HG03575 (cell line): ENCODE data around the gene SMAD4.
"Not testable (repeated sequence)": the region's sequence is repeated elsewhere in the genome, so short reads cannot be mapped to it uniquely, and the experiment has no call there.

ENCODE experiments used
- ATAC-seq: cut with Tn5 transposase; IDR thresholded peaks from one replicate; pipeline ENCODE4 v1.9.1; 2021; ENCODE audit not compliant: unreplicated experiment, insufficient number of reproducible peaks, low FRiP score; ENCODE audit errors: extremely low read depth

Gene SMAD4

DNA sequence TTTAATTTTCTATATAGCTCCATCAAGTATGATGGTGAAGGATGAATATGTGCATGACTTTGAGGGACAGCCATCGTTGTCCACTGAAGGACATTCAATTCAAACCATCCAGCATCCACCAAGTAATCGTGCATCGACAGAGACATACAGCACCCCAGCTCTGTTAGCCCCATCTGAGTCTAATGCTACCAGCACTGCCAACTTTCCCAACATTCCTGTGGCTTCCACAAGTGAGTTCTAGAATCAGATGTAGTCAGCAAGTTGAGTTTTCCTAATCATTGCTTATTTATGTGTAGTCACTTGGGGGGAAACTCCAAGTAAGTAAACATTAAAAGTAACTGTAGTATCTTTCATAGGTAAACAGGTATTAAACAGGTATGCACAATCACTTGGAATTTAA is 24.8 kb downstream of the SMAD4 start:
- no peak for ATAC-seq

DNA sequence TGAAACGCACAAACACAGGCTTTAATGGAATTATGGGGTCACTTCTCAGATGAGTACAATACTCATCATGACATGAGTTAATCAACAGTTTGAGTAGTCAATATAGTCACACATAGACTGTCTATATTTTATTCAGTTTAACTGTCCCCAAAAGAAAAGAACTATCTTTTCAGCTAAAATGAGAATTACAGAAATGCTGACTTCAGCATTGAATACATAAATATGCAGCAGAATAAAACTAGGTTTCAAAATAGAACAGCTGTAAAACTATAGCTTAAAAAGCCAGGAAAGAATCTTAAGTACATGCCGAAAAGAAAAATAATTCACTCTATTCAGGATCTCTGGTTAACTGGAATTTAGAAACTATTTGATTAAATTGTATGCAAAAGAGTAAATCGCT is 30.0 kb downstream of the SMAD4 start:
- ATAC-seq, result no peak

DNA sequence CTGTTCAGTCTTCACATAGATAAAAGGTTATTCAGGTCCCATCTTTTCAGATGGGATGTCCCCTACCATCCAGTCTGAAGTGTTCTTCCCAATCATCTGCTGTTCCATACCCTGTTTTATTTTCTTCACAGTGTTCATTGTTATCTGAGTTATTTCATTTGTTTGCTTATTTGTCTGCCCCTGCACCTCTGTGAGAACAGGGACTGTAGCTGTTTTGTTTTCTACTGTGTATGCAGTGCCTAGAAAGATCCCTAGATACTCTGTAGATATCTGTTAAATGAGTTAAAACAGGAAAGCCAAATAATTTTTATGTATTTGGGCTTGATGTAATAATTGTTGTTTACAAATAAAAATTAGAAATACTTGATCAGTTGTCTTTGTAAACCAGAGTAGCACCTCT is 34.2 kb downstream of the SMAD4 start:
- no peak for ATAC-seq

GRCh38 chr18:51066273-51066672 is 36.3 kb downstream of the SMAD4 start:
- no peak for ATAC-seq

DNA sequence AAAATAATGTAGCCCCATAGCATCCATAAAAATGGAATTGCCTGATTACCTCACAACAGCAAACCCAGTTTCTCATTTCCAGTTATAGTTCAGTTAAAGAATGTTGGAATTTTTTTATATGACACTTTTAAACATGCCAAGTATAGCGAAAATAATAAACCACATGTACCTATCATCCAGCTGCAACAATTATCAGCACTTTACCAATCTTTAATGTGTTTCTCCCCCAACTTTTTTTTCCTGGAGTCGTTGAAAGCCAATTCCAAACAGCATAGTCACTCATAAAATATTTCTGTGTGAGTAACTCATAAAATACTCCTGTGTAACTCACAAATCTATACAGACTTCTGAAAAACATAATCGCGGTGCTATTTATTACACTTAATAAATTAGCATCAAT is 38.1 kb downstream of the SMAD4 start:
- no peak for ATAC-seq

- ATAC-seq, result no peak
These were observed 39.9 kb downstream of the SMAD4 start for GRCh38 chr18:51069885-51070284.

DNA sequence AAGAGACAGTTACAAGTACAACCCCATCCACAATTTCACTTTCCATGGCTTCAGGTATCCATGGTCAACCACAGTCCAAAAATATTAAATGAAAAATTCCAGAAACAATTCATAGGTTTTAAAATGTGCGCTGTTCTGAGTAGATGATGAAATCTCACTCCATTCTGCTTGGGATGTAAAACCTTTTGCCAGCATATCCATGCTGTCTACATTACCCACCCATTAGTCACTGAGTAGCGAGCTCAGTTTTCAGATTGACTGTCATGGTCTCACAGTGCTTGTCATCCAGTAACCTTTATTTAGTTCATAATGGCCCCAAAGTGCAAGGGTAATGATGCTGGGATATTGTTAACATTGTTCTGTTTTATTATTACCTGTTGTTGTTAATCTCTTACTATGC is 40.5 kb downstream of the SMAD4 start:
- no peak for ATAC-seq

- ATAC-seq, result no peak
These were observed 42.7 kb downstream of the SMAD4 start for GRCh38 chr18:51072586-51073313.

GRCh38 chr18:51074605-51075004 is 44.6 kb downstream of the SMAD4 start:
- ATAC-seq, result no peak

- no peak for ATAC-seq
These were observed 46.5 kb downstream of the SMAD4 start for GRCh38 chr18:51076503-51076902.

DNA sequence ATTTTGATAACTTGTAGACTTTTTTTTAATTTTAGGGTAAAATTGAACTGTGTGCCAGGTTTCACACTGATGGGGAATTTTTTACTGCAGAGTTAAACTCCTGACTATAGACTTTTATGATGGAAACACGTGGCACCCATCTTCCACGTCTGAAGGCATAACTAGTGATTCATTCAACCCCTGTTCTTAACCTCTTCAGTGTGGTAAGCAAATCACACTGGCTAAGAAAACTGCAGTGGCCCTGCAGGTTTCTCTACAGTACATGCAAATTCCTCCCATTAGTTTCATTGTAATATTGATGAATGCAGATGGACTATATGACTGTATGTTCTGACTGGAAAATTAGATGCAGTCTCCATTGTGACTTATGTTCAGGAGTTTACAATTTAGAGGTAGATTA is 47.2 kb downstream of the SMAD4 start:
- no peak for ATAC-seq

DNA sequence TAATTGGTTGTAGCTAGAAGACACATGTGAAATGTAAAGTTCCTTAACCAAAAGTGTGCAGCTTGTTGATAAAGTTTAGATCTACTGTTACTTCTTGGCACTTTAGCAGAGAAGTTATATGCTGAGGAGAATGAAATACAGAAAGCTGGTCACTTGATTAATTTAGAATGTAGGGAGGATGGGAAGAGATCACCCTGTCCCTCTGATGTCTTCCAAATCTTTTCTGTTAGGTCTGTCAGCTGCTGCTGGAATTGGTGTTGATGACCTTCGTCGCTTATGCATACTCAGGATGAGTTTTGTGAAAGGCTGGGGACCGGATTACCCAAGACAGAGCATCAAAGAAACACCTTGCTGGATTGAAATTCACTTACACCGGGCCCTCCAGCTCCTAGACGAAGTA is 48.0 kb downstream of the SMAD4 start:
- no peak for ATAC-seq

GRCh38 chr18:51082571-51083267 is 52.7 kb downstream of the SMAD4 start:
- no peak for ATAC-seq

- ATAC-seq, result no peak
These were observed 53.4 kb downstream of the SMAD4 start for GRCh38 chr18:51083398-51083797.

DNA sequence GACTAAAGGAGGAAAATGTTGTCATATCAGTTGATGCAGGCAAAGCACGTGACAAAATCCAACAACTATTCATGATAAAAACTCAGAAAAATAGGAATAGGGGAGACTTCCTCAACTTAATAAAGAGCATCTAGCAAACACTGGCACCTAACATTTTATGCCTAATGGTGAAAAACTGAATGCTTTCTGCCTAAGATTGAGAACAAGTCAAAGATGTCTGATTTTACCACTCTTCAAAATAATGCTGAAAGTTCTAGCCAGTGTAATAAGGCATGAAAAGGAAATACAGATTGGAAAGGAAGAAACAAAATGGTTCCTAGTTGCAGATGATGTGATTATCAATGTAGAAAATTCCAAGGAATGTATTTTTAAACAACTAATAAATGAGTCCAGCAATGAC is 58.4 kb downstream of the SMAD4 start:
- ATAC-seq, result no peak

GRCh38 chr18:51089691-51090090 is 59.7 kb downstream of the SMAD4 start:
- no peak for ATAC-seq

DNA sequence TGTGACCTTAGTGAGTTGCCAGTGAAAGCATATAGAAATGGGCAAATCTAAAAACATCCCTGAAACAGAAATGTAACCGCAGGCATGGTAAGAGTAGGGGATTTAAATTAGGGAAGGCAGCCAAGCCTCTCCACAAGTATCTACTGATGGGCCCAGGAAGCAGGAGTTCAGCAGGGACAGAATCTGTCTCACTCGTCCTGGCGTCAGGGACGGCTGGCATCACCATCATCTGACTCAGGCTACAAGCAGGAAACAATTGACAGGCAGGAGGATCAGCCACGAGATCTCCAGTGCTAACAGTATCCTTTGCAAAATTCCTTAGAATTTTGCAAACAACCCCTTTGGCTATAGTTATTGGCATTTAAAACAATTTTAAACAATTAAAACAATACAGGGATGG is 61.3 kb downstream of the SMAD4 start:
- ATAC-seq, result no peak

GRCh38 chr18:51092117-51092516 is 62.1 kb downstream of the SMAD4 start:
- ATAC-seq, result no peak

DNA sequence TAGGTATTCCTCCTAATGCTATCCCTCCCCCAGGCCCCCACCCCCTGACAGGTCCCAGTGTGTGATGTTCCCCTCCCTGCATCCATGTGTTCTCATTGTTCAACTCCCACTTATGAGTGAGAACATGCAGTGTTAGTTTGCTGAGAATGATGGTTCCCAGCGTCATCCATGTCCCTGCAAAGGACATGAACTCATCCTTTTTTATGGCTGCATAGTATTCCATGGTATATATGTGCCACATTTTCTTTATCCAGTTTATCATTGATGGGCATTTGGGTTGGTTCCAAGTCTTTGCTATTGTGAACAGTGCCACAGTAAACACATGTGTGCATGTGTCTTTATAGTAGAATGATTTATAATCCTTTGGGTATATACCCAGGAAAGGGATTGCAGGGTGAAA is 63.0 kb downstream of the SMAD4 start:
- not testable (repeated sequence) for ATAC-seq

- no peak for ATAC-seq
These were observed 67.2 kb downstream of the SMAD4 start for GRCh38 chr18:51097021-51097822.
